K562 (cell line): Measurements from ENCODE around the gene NTNG1. TPM values are rescaled to one million over a fixed set of nuclear protein-coding genes. Genes with fewer than 3 reads are reported as not detected.

Experiments used
- ATAC-seq: fragments of 200-7000 bp; cut with Tn5 transposase; 3 replicates; pipeline ENCODE4 v1.9.1; 2020; ENCODE audit warnings: moderate library complexity
- BruUV-seq: library from RNA; stranded (reverse); fragments of 400-500 nt; replicated peaks from 2 replicates; lab custom pipeline; 2021; lab: Mats Ljungman, UMichigan
- CTCF ChIA-PET: fragments of 300-600 bp; formaldehyde crosslinking; extraction: SDS; loops from one replicate; lab custom pipeline; 2021; ENCODE audit warnings: low intra/inter-chr PET ratio; lab: Yijun Ruan, JAX
- POLR2A ChIA-PET: fragments of 300-600, 350-650 bp; sonication (Branson Sonifier 250); formaldehyde crosslinking; extraction: SDS; loops from one replicate; lab custom pipeline; 2021; ENCODE audit warnings: antibody characterized with exemption, inconsistent platforms; lab: Yijun Ruan, JAX
- DNase-seq, 4 experiments: peaks; one replicate each; pipeline versions ENCODE4 v3.0.0 to v3.0.0-alpha.2; 2011 to 2018; ENCODE audit warnings: low spot score in 3 of 4, mixed read lengths in 3 of 4; ENCODE audit errors: extremely low read depth in 1 of 4
- FAIRE-seq: peaks from 2 replicates; lab custom pipeline; 2011; peaks lifted over from hg19 to GRCh38; lab: Jason Lieb, UNC
- H2AFZ ChIP-seq: 2 replicates; pipeline ENCODE4 v1.6.0; 2011; ENCODE audit warnings: low read depth, low read length, control low read depth, inconsistent platforms
- H3K27ac ChIP-seq: fragments of 200-600 bp; 3 replicates; pipeline ENCODE4 v1.8.0; 2011; ENCODE audit warnings: low read depth, mild to moderate bottlenecking, control low read depth, inconsistent platforms, low read length, moderate library complexity, mixed read lengths; ENCODE audit errors: extremely low read depth
- H3K27me3 ChIP-seq, 2 experiments: fragments of 300-600 bp in 1 of 2; 2 replicates in 1 of 2; 3 replicates in 1 of 2; pipeline versions ENCODE4 v1.6.0 to v1.8.0; 2011; ENCODE audit warnings: inconsistent platforms in 2 of 2, low read length in 2 of 2, mild to moderate bottlenecking in 1 of 2, mixed read lengths in 1 of 2, moderate library complexity in 1 of 2; ENCODE audit not compliant: control insufficient read depth in 2 of 2, insufficient read depth in 2 of 2
- H3K36me3 ChIP-seq: fragments of 300-600 bp; 3 replicates; pipeline ENCODE4 v1.8.0; 2011; ENCODE audit warnings: mild to moderate bottlenecking, low read length, inconsistent platforms; ENCODE audit not compliant: control insufficient read depth, insufficient read depth
- H3K4me1 ChIP-seq, 2 experiments: fragments of 200-600 bp in 1 of 2; replicated peaks in 1 of 2; 2 replicates in 1 of 2; 3 replicates in 1 of 2; pipeline versions ENCODE4 v1.5.1 to v1.8.0; 2011; ENCODE audit warnings: inconsistent platforms in 2 of 2, low read length in 2 of 2, mild to moderate bottlenecking in 1 of 2, mixed read lengths in 1 of 2, moderate library complexity in 1 of 2; ENCODE audit not compliant: control insufficient read depth in 2 of 2, insufficient read depth in 2 of 2
- H3K4me2 ChIP-seq: 2 replicates; pipeline ENCODE4 v1.6.1; 2011; ENCODE audit warnings: low read length, control low read depth, inconsistent platforms, mixed read lengths; ENCODE audit not compliant: insufficient read depth
- H3K4me3 ChIP-seq: fragments of 200-600 bp; sonication (generic), shearing (Covaris generic); 2 replicates; pipeline ENCODE4 v1.5.1; 2016; ENCODE audit warnings: control low read depth, inconsistent platforms
- H3K79me2 ChIP-seq: fragments of 200-600 bp; 3 replicates; pipeline ENCODE4 v1.8.0; 2011; ENCODE audit warnings: low read length, inconsistent platforms; ENCODE audit not compliant: control insufficient read depth, insufficient read depth
- H3K9ac ChIP-seq, 2 experiments: 2 replicates each; pipeline versions ENCODE4 v1.6.0 to v1.6.1; 2011; ENCODE audit warnings: low read depth in 2 of 2, low read length in 2 of 2, control low read depth in 1 of 2, inconsistent platforms in 1 of 2, mild to moderate bottlenecking in 1 of 2, mixed read lengths in 1 of 2; ENCODE audit not compliant: insufficient read depth in 1 of 2
- H3K9me1 ChIP-seq: one replicate; pipeline ENCODE4 v1.6.0; 2011; ENCODE audit warnings: inconsistent platforms, mild to moderate bottlenecking, low read length, moderate library complexity; ENCODE audit not compliant: control insufficient read depth, insufficient read depth
- H3K9me3 ChIP-seq: replicated peaks from 2 replicates; pipeline ENCODE4 v1.5.1; 2011; ENCODE audit warnings: low read depth, low read length, inconsistent platforms; ENCODE audit not compliant: control insufficient read depth, insufficient read depth
- H4K20me1 ChIP-seq: replicated peaks from 2 replicates; pipeline ENCODE4 v1.6.1; 2011; ENCODE audit warnings: low read length, inconsistent platforms, mixed read lengths; ENCODE audit not compliant: control insufficient read depth, insufficient read depth
- ELF2 ChIP-seq: fragments of 250-450 bp; sonication (Bioruptor Pico); IDR thresholded peaks from 2 replicates; pipeline ENCODE4 v1.5.0; 2021; ENCODE audit warnings: mild to moderate bottlenecking
- ETV5 ChIP-seq: sonication (generic); formaldehyde crosslinking; IDR thresholded peaks from 2 replicates; pipeline ENCODE4 v1.4.0; 2020; ENCODE audit warnings: low read depth, mild to moderate bottlenecking, missing genetic modification reagents
- KLF1 ChIP-seq: fragments of 450-650 bp; IDR thresholded peaks from 2 replicates; pipeline ENCODE4 v1.6.1; 2016; ENCODE audit warnings: missing genetic modification characterization, missing compliant biosample characterization
- LCOR ChIP-seq: sonication (generic); formaldehyde crosslinking; IDR thresholded peaks from 2 replicates; pipeline ENCODE4 v1.8.0; 2022; ENCODE audit warnings: mild to moderate bottlenecking, missing genetic modification reagents
- MAFG ChIP-seq: fragments of 450-650 bp; conservative IDR thresholded peaks from 2 replicates; pipeline ENCODE4 v1.6.1; 2016; ENCODE audit warnings: missing genetic modification characterization, missing compliant biosample characterization
- PTTG1 ChIP-seq: fragments of 450-650 bp; IDR thresholded peaks from 2 replicates; pipeline ENCODE4 v1.6.1; 2016; ENCODE audit warnings: low read depth, mild to moderate bottlenecking, missing genetic modification characterization, missing compliant biosample characterization
- PYGO2 ChIP-seq: fragments of 450-650 bp; IDR thresholded peaks from 2 replicates; pipeline ENCODE4 v1.6.1; 2016; ENCODE audit warnings: mild to moderate bottlenecking, missing genetic modification characterization, moderate library complexity, missing compliant biosample characterization
- ZBTB17 ChIP-seq: fragments of 450-650 bp; formaldehyde crosslinking; IDR thresholded peaks from 2 replicates; pipeline ENCODE4 v1.4.0; 2020; ENCODE audit warnings: mild to moderate bottlenecking
- ZNF324 ChIP-seq: fragments of 250-450 bp; sonication (Bioruptor Pico); IDR thresholded peaks from 2 replicates; pipeline ENCODE4 v1.4.0; 2020; ENCODE audit warnings: mild to moderate bottlenecking
- WGBS: fragments of 100-300 bp; shearing (Covaris generic); methylation state at CpG from one replicate; pipeline ENCODE4 v1.1.6; 2016; ENCODE audit warnings: low coverage, mixed read lengths; ENCODE audit not compliant: insufficient coverage; ENCODE audit errors: missing lambda C conversion rate; 5-methylcytosine and 5-hydroxymethylcytosine counted together
- in situ Hi-C: fragments of 300-500 bp; cut with MboI; formaldehyde crosslinking; loops from 4 replicates; pipeline ENCODE4 v1.15.0; 2018; ENCODE audit warnings: inconsistent platforms, mixed read lengths
- intact Hi-C: fragments of 100-400 bp; cut with micrococcal nuclease; formaldehyde crosslinking; loops from 2 replicates; pipeline ENCODE4 v1.14.2; 2022
- polyA plus RNA-seq, 8 experiments: library from polyadenylated mRNA; depleted of rRNA in 4 of 8; stranded (reverse) in 5 of 8; unstranded in 3 of 8; fragments of >200 nt; fragmentation: Nextera tagmentation in 2 of 8; fragmentation: Illumina TruSeq in 1 of 8; extraction: Ambion mirVana in 2 of 8; extraction: Trizol in 1 of 8; gene quantifications; 2 replicates each; pipeline versions ENCODE4 v1.2.1 to v1.2.3, GENCODE V29; 2011 to 2014; ENCODE audit warnings: inconsistent platforms in 1 of 8, missing spikeins in 1 of 8
- total RNA-seq, 7 experiments: library from RNA; depleted of rRNA in 6 of 7; stranded (reverse); fragments of >200 nt in 6 of 7; fragmentation: Illumina TruSeq in 2 of 7; extraction: Trizol in 2 of 7; gene quantifications; 2 replicates each; pipeline versions ENCODE4 v1.2.1 to v1.2.3, GENCODE V29; 2011 to 2021; ENCODE audit warnings: low replicate concordance in 1 of 7
- TF ChIP-seq, protein P1 (sequence below): sonication (generic); formaldehyde crosslinking; IDR thresholded peaks from 2 replicates; pipeline ENCODE4 v1.8.1; 2023; ENCODE audit warnings: mild to moderate bottlenecking, missing genetic modification reagents
- TF ChIP-seq, protein P2 (sequence below): fragments of 450-650 bp; IDR thresholded peaks from 2 replicates; pipeline ENCODE4 v1.7.0; 2016; ENCODE audit warnings: borderline replicate concordance

NTNG1 gene
- total and polyA plus RNA-seq, 9 of the 15 experiments (the other 6 are each of a cell fraction or from before 2014, with no cell fraction given): not detected

DNA sequence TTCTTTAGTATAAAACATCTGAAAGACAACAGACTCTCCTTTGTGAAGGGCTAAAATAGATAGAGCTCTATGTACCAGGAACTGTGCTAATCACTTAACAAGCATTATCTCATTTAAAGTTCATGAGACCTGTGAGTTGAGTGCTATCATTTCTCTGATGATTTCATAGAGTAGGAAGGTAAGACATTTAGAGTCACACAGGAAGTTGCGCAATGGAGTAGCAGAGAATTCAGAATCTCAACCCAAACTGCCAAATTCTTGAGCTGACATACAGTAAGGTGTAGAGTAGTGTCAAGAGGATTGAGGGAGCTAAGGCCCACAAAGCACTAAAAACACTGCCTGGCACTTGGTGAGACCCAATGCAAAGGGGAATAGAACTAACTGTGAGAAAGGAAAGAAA, 384.3 kb downstream of the NTNG1 start (continued):
- TF ChIP-seq LCOR (CRISPR knock-in tag): no peak

DNA sequence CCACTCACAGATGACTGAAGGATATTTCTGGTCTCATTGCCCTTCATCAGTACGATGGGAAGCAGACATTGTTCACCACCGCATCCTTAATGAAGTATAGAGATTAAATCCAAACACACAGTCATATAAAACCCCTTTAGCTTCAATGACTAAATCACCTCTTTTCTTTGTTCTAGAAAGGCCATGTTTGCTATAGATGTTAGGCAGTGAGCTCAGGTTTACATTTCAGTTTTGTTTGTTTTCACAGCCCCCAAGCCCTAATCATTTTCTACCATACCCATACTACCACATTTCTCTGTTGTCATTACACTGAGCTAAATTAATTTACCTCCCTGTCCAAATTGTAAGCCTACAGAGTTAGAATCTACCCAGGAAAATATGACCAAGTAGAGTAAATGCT, 385.1 kb downstream of the NTNG1 start:
- Histone ChIP-seq H3K36me3 (no peaks in the 10 kb centered on the region), H3K4me2 (no peak overlapping the region), H3K27ac (no peak overlapping the region), H4K20me1 (no peaks in the 10 kb centered on the region), H3K4me3 (no peak overlapping the region), H3K79me2 (no peaks in the 10 kb centered on the region), H3K4me1 (no peaks in the 10 kb centered on the region), H3K9me1 (no peaks in the 10 kb centered on the region), H2AFZ (no peak overlapping the region), H3K9me3 (no peaks in the 10 kb centered on the region), H3K27me3 (no peaks in the 10 kb centered on the region; a peak in 1 of 5 replicates), H3K9ac (no peak overlapping the region)
- CTCF ChIA-PET: no interaction called here
- no TSS peak for BruUV-seq
- POLR2A ChIA-PET: no interaction called here
- ATAC-seq (no peak), FAIRE-seq (no peak), DNase-seq (no peak)
- TF ChIP-seq MAFG (tag) (no peak), ETV5 (CRISPR knock-in tag) (no peak), ZBTB17 (CRISPR knock-in tag) (no peak), LCOR (CRISPR knock-in tag) (no peak), ZNF324 (no peak), PTTG1 (tag) (no peak), ELF2 (CRISPR knock-in tag) (no peak), PYGO2 (tag) (no peak), KLF1 (tag) (no peak)
- TF ChIP-seq, protein P1, sequence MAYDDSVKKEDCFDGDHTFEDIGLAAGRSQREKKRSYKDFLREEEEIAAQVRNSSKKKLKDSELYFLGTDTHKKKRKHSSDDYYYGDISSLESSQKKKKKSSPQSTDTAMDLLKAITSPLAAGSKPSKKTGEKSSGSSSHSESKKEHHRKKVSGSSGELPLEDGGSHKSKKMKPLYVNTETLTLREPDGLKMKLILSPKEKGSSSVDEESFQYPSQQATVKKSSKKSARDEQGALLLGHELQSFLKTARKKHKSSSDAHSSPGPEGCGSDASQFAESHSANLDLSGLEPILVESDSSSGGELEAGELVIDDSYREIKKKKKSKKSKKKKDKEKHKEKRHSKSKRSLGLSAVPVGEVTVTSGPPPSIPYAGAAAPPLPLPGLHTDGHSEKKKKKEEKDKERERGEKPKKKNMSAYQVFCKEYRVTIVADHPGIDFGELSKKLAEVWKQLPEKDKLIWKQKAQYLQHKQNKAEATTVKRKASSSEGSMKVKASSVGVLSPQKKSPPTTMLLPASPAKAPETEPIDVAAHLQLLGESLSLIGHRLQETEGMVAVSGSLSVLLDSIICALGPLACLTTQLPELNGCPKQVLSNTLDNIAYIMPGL (CRISPR knock-in tag): no peak
- TF ChIP-seq, protein P2, sequence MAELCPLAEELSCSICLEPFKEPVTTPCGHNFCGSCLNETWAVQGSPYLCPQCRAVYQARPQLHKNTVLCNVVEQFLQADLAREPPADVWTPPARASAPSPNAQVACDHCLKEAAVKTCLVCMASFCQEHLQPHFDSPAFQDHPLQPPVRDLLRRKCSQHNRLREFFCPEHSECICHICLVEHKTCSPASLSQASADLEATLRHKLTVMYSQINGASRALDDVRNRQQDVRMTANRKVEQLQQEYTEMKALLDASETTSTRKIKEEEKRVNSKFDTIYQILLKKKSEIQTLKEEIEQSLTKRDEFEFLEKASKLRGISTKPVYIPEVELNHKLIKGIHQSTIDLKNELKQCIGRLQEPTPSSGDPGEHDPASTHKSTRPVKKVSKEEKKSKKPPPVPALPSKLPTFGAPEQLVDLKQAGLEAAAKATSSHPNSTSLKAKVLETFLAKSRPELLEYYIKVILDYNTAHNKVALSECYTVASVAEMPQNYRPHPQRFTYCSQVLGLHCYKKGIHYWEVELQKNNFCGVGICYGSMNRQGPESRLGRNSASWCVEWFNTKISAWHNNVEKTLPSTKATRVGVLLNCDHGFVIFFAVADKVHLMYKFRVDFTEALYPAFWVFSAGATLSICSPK: no peak
- in situ Hi-C loops: no loop called here
- 0% methylated on average over 2 of the region's 2 CpGs for WGBS
- intact Hi-C loops: loop anchor here (10.0 kb wide), 1 partner anchor 61 kb away; no protein-coding TSS in a partner anchor
